CD14-positive monocyte (primary cell): ENCODE measurements around the gene SEC14L1. TPM values are rescaled to one million over a fixed set of nuclear protein-coding genes. Genes with fewer than 3 reads are reported as not detected.

ENCODE experiments used
- DNase-seq, 3 donors: peaks; one replicate each; pipeline ENCODE4 v3.0.0-alpha.2; 2011 to 2022
- H2AFZ ChIP-seq: 2 replicates; pipeline ENCODE4 v1.6.0; 2012; ENCODE audit warnings: mild to moderate bottlenecking, low read depth, low read length, inconsistent platforms; ENCODE audit not compliant: insufficient read depth, poor library complexity, severe bottlenecking
- H3K27ac ChIP-seq, 2 donors: 1 replicate in 1 of 2; 2 replicates in 1 of 2; pipeline ENCODE4 v1.5.1; 2012 to 2013; ENCODE audit warnings: low read length in 2 of 2, control low read depth in 1 of 2, inconsistent platforms in 1 of 2, low read depth in 1 of 2, mild to moderate bottlenecking in 1 of 2
- H3K27me3 ChIP-seq, 2 donors: one replicate each; pipeline versions ENCODE4 v1.6.0 to v1.6.1; 2011 to 2013; ENCODE audit warnings: low read length in 2 of 2; ENCODE audit not compliant: control insufficient read depth in 2 of 2, insufficient read depth in 2 of 2
- H3K36me3 ChIP-seq, 2 donors: replicated peaks in 1 of 2; 1 replicate in 1 of 2; 2 replicates in 1 of 2; pipeline versions ENCODE4 v1.5.1 to v1.6.1; 2012 to 2013; ENCODE audit warnings: low read length in 2 of 2, control low read depth in 1 of 2, inconsistent platforms in 1 of 2, mild to moderate bottlenecking in 1 of 2; ENCODE audit not compliant: insufficient read depth in 2 of 2, control insufficient read depth in 1 of 2
- H3K4me1 ChIP-seq, 2 donors: 1 replicate in 1 of 2; 2 replicates in 1 of 2; pipeline versions ENCODE4 v1.5.1 to v1.6.1; 2012 to 2013; ENCODE audit warnings: low read length in 2 of 2, control low read depth in 1 of 2, inconsistent platforms in 1 of 2, mild to moderate bottlenecking in 1 of 2, moderate library complexity in 1 of 2; ENCODE audit not compliant: insufficient read depth in 2 of 2, control insufficient read depth in 1 of 2
- H3K4me2 ChIP-seq: replicated peaks from 2 replicates; pipeline ENCODE3; 2012; ENCODE audit warnings: low read length, moderate library complexity, mild to moderate bottlenecking; ENCODE audit not compliant: poor library complexity, severe bottlenecking; ENCODE audit errors: extremely low read depth
- H3K4me3 ChIP-seq, 3 experiments: fragments of 200-600 bp in 1 of 3; sonication (generic) in 1 of 3; replicated peaks in 1 of 3; 1 replicate in 2 of 3; 2 replicates in 1 of 3; pipeline ENCODE4 v1.5.1; 2011 to 2013; ENCODE audit warnings: low read length in 3 of 3, mild to moderate bottlenecking in 3 of 3, control low read depth in 2 of 3, low read depth in 2 of 3, inconsistent platforms in 1 of 3, moderate library complexity in 1 of 3
- H3K79me2 ChIP-seq: 2 replicates; pipeline ENCODE4 v1.6.0; 2012; ENCODE audit warnings: mild to moderate bottlenecking, control low read depth, inconsistent platforms, low read length, moderate library complexity; ENCODE audit not compliant: insufficient read depth
- H3K9ac ChIP-seq: 2 replicates; pipeline ENCODE4 v1.6.0; 2017; ENCODE audit warnings: low read length, mild to moderate bottlenecking; ENCODE audit not compliant: insufficient read depth, poor library complexity, severe bottlenecking
- H3K9me3 ChIP-seq, 2 donors: replicated peaks in 1 of 2; 1 replicate in 1 of 2; 2 replicates in 1 of 2; pipeline versions ENCODE4 v1.5.1 to v1.6.1; 2012 to 2013; ENCODE audit warnings: low read length in 2 of 2, control low read depth in 1 of 2; ENCODE audit not compliant: control insufficient read depth in 1 of 2, insufficient read depth in 1 of 2
- H4K20me1 ChIP-seq: 2 replicates; pipeline ENCODE4 v1.6.0; 2012; ENCODE audit warnings: mild to moderate bottlenecking, low read length, control low read depth, moderate library complexity; ENCODE audit not compliant: insufficient read depth
- H3K27ac Mint-ChIP-seq, 7 donors: one replicate each; pipeline ENCODE4 v1.8.0; 2020; ENCODE audit warnings: mild to moderate bottlenecking in 7 of 7, mixed read lengths in 7 of 7, moderate library complexity in 6 of 7, inconsistent platforms in 2 of 7
- H3K27me3 Mint-ChIP-seq, 3 donors: one replicate each; pipeline ENCODE4 v1.8.0; 2021 to 2022; ENCODE audit warnings: low read depth in 3 of 3, mild to moderate bottlenecking in 3 of 3, mixed read lengths in 3 of 3, moderate library complexity in 3 of 3, inconsistent platforms in 1 of 3
- H3K36me3 Mint-ChIP-seq, 2 donors: one replicate each; pipeline ENCODE4 v1.8.0; 2020; ENCODE audit warnings: mixed read lengths in 2 of 2, inconsistent platforms in 1 of 2, mild to moderate bottlenecking in 1 of 2
- H3K4me1 Mint-ChIP-seq: one replicate; pipeline ENCODE4 v1.8.0; 2020; ENCODE audit warnings: mild to moderate bottlenecking, mixed read lengths
- H3K4me3 Mint-ChIP-seq, 2 donors: one replicate each; pipeline ENCODE4 v1.8.0; 2020; ENCODE audit warnings: mild to moderate bottlenecking in 2 of 2, mixed read lengths in 2 of 2, moderate library complexity in 1 of 2
- H3K9me3 Mint-ChIP-seq, 7 donors: one replicate each; pipeline ENCODE4 v1.8.0; 2020 to 2022; ENCODE audit warnings: mixed read lengths in 7 of 7, mild to moderate bottlenecking in 6 of 7, moderate library complexity in 6 of 7, inconsistent platforms in 2 of 7
- CTCF ChIP-seq: fragments of 200-600 bp; IDR thresholded peaks from one replicate; pipeline ENCODE4 v1.8.0; 2022; ENCODE audit warnings: antibody characterized with exemption, mild to moderate bottlenecking
- WGBS: methylation state at CpG from one replicate; pipeline ENCODE4 v1.1.5; 2013; ENCODE audit warnings: missing lambda C conversion rate; ENCODE audit not compliant: insufficient coverage; 5-methylcytosine and 5-hydroxymethylcytosine counted together
- intact Hi-C, 2 donors: fragments of 100-400 bp; cut with micrococcal nuclease; formaldehyde crosslinking; loops; one replicate each; pipeline versions ENCODE4 v1.15.0 to v1.15.1; 2023
- polyA plus RNA-seq, 3 donors: library from polyadenylated mRNA; depleted of rRNA in 1 of 3; unstranded in 2 of 3; stranded (reverse) in 1 of 3; fragments of 300-500 nt in 2 of 3; fragments of >200 nt in 1 of 3; fragmentation: Illumina TruSeq in 2 of 3; gene quantifications; 1 replicate in 2 of 3; 2 replicates in 1 of 3; pipeline ENCODE4 v1.2.3, GENCODE V29; 2012 to 2021

SEC14L1 gene
- polyA plus RNA-seq, 3 donors, result 34.1 to 76.4 (median 43.2) TPM

- Mint-ChIP-seq H3K27ac (peak overlapping the region; percentile 92 to 98 (median 97)), H3K27me3 (no peaks in the 10 kb centered on the region), H3K4me3 (peak overlapping the region; percentile 73 to 82), H3K36me3 (peaks cover 75 to 83% of the 10 kb centered on the region in 2 donors), H3K9me3 (no peaks in the 10 kb centered on the region), H3K4me1 (peaks cover 61% of the 10 kb centered on the region)
- Histone ChIP-seq H3K9me3 (no peaks in the 10 kb centered on the region), H4K20me1 (peaks cover 84% of the 10 kb centered on the region), H3K36me3 (peaks cover 62 to 77% of the 10 kb centered on the region in 2 donors), H3K4me2 (peak overlapping the region; percentile 72), H3K4me3 (peak overlapping the region in 1 of 3 experiments; percentile 64), H2AFZ (no peak overlapping the region), H3K27ac (peak overlapping the region; percentile 83 to 87), H3K79me2 (peaks cover 96% of the 10 kb centered on the region), H3K4me1 (peaks cover 33 to 49% of the 10 kb centered on the region in 2 donors), H3K9ac (peak overlapping the region; percentile 55), H3K27me3 (no peaks in the 10 kb centered on the region)
- TF ChIP-seq CTCF, result no peak
- DNase-seq, result peak; percentile 29 to 40 (median 32)
- intact Hi-C loops, result no loop called here
- 42% methylated on average over 6 of the region's 8 CpGs for WGBS
Observed at GRCh38 chr17:77145612-77146245, 5.0 kb downstream of the SEC14L1 start.

GRCh38 chr17:77146246-77146632, 5.5 kb downstream of the SEC14L1 start:
- Histone ChIP-seq H3K9ac (peak overlapping the region; percentile 55), H3K4me2 (peak overlapping the region; percentile 72), H2AFZ (no peak overlapping the region), H3K27ac (peak overlapping the region; percentile 83 to 87), H3K27me3 (no peaks in the 10 kb centered on the region), H3K36me3 (peaks cover 63 to 82% of the 10 kb centered on the region in 2 donors), H3K4me1 (peaks cover 33 to 49% of the 10 kb centered on the region in 2 donors), H3K4me3 (peak overlapping the region in 1 of 3 experiments; percentile 64), H4K20me1 (peaks cover 89% of the 10 kb centered on the region), H3K79me2 (peaks cover 100% of the 10 kb centered on the region), H3K9me3 (no peaks in the 10 kb centered on the region)
- intact Hi-C loops, result no loop called here
- H3K27ac Mint-ChIP-seq, result peak overlapping the region; percentile 92 to 98 (median 97)
- peaks cover 80 to 88% of the 10 kb centered on the region in 2 donors for H3K36me3 Mint-ChIP-seq
- DNase-seq, result peak; percentile 21 to 47 (median 36)
- no peak for TF ChIP-seq CTCF
- H3K4me1 Mint-ChIP-seq, result peaks cover 62% of the 10 kb centered on the region
- no peaks in the 10 kb centered on the region for H3K27me3 Mint-ChIP-seq
- no peaks in the 10 kb centered on the region for H3K9me3 Mint-ChIP-seq
- no CpG with 5 or more reads among the region's 5 CpGs for WGBS
- H3K4me3 Mint-ChIP-seq, result peak overlapping the region; percentile 73 to 82
